Transverse colon (tissue), 4 donors: ENCODE results near the gene SIT1. TPM values are rescaled to one million over a fixed set of nuclear protein-coding genes. Genes with fewer than 3 reads are reported as not detected.

ENCODE experiments used
- DNase-seq: peaks from one replicate; pipeline ENCODE4 v3.0.0-alpha.2; 2019
- H3K27ac ChIP-seq, 4 donors: fragments of 200-600 bp; sonication (generic); 2 replicates each; pipeline ENCODE4 v1.5.1; 2016 to 2018; ENCODE audit warnings: inconsistent platforms in 4 of 4
- H3K27me3 ChIP-seq: fragments of 200-600 bp; sonication (generic); 2 replicates; pipeline ENCODE4 v1.5.1; 2017; ENCODE audit warnings: inconsistent platforms
- H3K36me3 ChIP-seq, 4 donors: fragments of 200-600 bp; sonication (generic); 2 replicates each; pipeline ENCODE4 v1.5.1; 2017 to 2019; ENCODE audit warnings: inconsistent platforms in 4 of 4
- H3K4me1 ChIP-seq, 4 donors: fragments of 200-600 bp; sonication (generic); 2 replicates each; pipeline ENCODE4 v1.5.1; 2017 to 2020; ENCODE audit warnings: inconsistent platforms in 4 of 4
- H3K4me3 ChIP-seq, 4 donors: fragments of 200-600 bp; sonication (generic); 1 replicate in 1 of 4; 2 replicates in 3 of 4; pipeline versions ENCODE4 v1.5.1 to v1.6.1; 2017 to 2019; ENCODE audit warnings: inconsistent platforms in 4 of 4
- H3K9me3 ChIP-seq, 2 donors: fragments of 200-600 bp; sonication (generic); 2 replicates each; pipeline ENCODE4 v1.5.1; 2017 to 2019; ENCODE audit warnings: inconsistent platforms in 2 of 2
- EP300 ChIP-seq: sonication (generic); formaldehyde crosslinking; IDR thresholded peaks from one replicate; pipeline ENCODE4 v1.6.1; 2017; ENCODE audit warnings: antibody characterized with exemption, low read depth
- POLR2A ChIP-seq: fragments of 450-650 bp; IDR thresholded peaks from one replicate; pipeline ENCODE4 v1.6.1; 2016; ENCODE audit warnings: antibody characterized with exemption, mild to moderate bottlenecking, moderate library complexity
- POLR2AphosphoS5 ChIP-seq, 3 donors: sonication (generic); formaldehyde crosslinking; IDR thresholded peaks; one replicate each; pipeline ENCODE4 v1.6.1; 2016; ENCODE audit warnings: antibody characterized with exemption in 3 of 3
- WGBS, 2 donors: methylation state at CpG; one replicate each; pipeline ENCODE4 v1.1.5; 2018; ENCODE audit warnings: low coverage in 1 of 2; 5-methylcytosine and 5-hydroxymethylcytosine counted together
- in situ Hi-C, 4 donors: fragments of 200-750 bp; cut with MboI; loops; one replicate each; pipeline versions ENCODE4 v1.15.0 to v1.15.1; 2017; ENCODE audit warnings: low sequenced_read_pairs in 3 of 4, low pct_ligation_motif_present in 1 of 4, low pct_unique_long_range_greater_than_20kb in 1 of 4
- intact Hi-C: fragments of 100-400 bp; cut with DNase I; formaldehyde crosslinking; loops from one replicate; pipeline ENCODE4 v1.15.1; 2023; ENCODE audit warnings: low total_unique reads
- small RNA-seq, 4 donors: library from RNA; depleted of rRNA; stranded (forward); fragments of <200 nt; gene quantifications; one replicate each; pipeline ENCODE3, GENCODE V24; 2016
- total RNA-seq, 4 donors: library from RNA; depleted of rRNA; stranded (reverse); fragments of >200 nt; gene quantifications; one replicate each; pipeline ENCODE4 v1.1.0, GENCODE V29; 2016
- TF ChIP-seq, protein P1 (sequence below), 5 experiments: fragments of 200-600 bp in 3 of 5; fragments of 450-650 bp in 2 of 5; sonication (generic) in 3 of 5; IDR thresholded peaks; 1 replicate in 2 of 5; 2 replicates in 3 of 5; pipeline ENCODE4 v1.5.1; 2016 to 2017; ENCODE audit warnings: antibody characterized with exemption in 5 of 5, inconsistent platforms in 3 of 5, mild to moderate bottlenecking in 2 of 5, moderate library complexity in 1 of 5

Gene SIT1
- total RNA-seq, 4 donors from 2014 or later: 1.2 to 6.7 (median 3.8) TPM; not detected in 1

DNA sequence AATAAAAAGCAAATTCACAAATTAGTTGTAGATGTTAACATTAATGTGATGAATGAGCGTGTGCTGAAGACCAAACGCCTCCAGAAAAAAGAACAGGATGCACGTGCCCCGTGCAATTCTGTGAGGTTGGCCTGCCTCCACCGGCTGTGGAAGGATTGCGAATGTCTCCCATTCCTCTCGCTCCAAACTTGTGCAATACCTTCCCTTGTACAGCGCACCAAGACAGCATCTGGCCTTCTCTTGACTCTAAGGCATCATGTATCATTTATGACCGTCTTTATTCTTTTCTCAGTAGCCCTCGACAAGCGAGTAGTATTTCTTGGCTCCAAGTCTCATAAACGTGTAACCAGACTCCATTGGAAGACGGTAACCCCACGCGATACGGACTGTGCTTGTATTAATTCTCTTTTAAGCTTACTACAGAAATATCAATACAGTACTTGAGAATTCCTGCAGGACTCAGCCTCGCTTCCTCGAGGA lies 47.2 kb downstream of the SIT1 start:
- TF ChIP-seq, protein P1, sequence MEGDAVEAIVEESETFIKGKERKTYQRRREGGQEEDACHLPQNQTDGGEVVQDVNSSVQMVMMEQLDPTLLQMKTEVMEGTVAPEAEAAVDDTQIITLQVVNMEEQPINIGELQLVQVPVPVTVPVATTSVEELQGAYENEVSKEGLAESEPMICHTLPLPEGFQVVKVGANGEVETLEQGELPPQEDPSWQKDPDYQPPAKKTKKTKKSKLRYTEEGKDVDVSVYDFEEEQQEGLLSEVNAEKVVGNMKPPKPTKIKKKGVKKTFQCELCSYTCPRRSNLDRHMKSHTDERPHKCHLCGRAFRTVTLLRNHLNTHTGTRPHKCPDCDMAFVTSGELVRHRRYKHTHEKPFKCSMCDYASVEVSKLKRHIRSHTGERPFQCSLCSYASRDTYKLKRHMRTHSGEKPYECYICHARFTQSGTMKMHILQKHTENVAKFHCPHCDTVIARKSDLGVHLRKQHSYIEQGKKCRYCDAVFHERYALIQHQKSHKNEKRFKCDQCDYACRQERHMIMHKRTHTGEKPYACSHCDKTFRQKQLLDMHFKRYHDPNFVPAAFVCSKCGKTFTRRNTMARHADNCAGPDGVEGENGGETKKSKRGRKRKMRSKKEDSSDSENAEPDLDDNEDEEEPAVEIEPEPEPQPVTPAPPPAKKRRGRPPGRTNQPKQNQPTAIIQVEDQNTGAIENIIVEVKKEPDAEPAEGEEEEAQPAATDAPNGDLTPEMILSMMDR (IDR thresholded peaks at IDR 0.05): no peak
- peak in 1 of 3 donors; percentile 20 for TF ChIP-seq POLR2AphosphoS5 (IDR thresholded peaks at IDR 0.05)
- Histone ChIP-seq H3K4me1 (peaks cover 11 to 28% (median 25%) of the 10 kb centered on the region in 4 donors), H3K9me3 (no peaks in the 10 kb centered on the region), H3K27ac (peak overlapping the region; percentile 95 to 99 (median 98)), H3K36me3 (peaks cover 0 to 8% (median 3%) of the 10 kb centered on the region in 4 donors), H3K27me3 (no peaks in the 10 kb centered on the region), H3K4me3 (peak overlapping the region in 3 of 4 donors; percentile 25 to 91 (median 44))
- in situ Hi-C loops: no loop called here
- DNase-seq: peak; percentile 65
- WGBS, 2 donors: 6 to 16% methylated on average over 12 to 18 of the region's 18 CpGs
- intact Hi-C loops: no loop called here

GRCh38 chr9:35599763-35600604 lies 50.7 kb downstream of the SIT1 start:
- no peak for TF ChIP-seq POLR2A
- no peak for TF ChIP-seq EP300
- no peak for TF ChIP-seq POLR2AphosphoS5 (IDR thresholded peaks at IDR 0.05)
- TF ChIP-seq, protein P1 (IDR thresholded peaks at IDR 0.05): no peak
- Histone ChIP-seq H3K4me1 (peaks cover 0 to 13% (median 12%) of the 10 kb centered on the region in 4 donors), H3K27ac (no peak overlapping the region), H3K9me3 (no peaks in the 10 kb centered on the region), H3K36me3 (no peaks in the 10 kb centered on the region), H3K4me3 (no peak overlapping the region), H3K27me3 (no peaks in the 10 kb centered on the region)
- in situ Hi-C loops (no loop called here), intact Hi-C loops (no loop called here)
- 40 to 87% methylated on average over 1 to 14 of the region's 14 CpGs for WGBS, 2 donors
- DNase-seq: no peak

Small RNA genes within 50 kb of the gene (small RNA-seq; reads per million reads assigned to genes)
- gene MIR4667 (0 reads per million in 4 donors), gene RMRP (0 reads per million in 4 donors), gene RN7SL22P (0 reads per million in 4 donors)

Other genes with a start within 250 kb of the SIT1 start
- 10 to 100 TPM in 2 of 4 donors, 1 to 10 TPM in 2; 7.0 to 16.8 (median 12.1) TPM for gene RUSC2, start 160.8 kb downstream of the SIT1 start, total RNA-seq
- 10 to 100 TPM; 11.9 to 69.2 (median 45.8) TPM for gene TESK1, start 45.7 kb downstream of the SIT1 start, total RNA-seq
- 10 to 100 TPM in 2 of 4 donors, 1 to 10 TPM in 2; 3.0 to 21.9 (median 10.9) TPM for gene CD72, start 32.5 kb downstream of the SIT1 start, total RNA-seq
- 1,000 to 10,000 TPM; 1,115 to 7,222 (median 2,718) TPM for gene RMRP, start 7.1 kb upstream of the SIT1 start, total RNA-seq
- 10 to 100 TPM; 32.0 to 50.1 (median 37.2) TPM for gene CCDC107, start 7.4 kb upstream of the SIT1 start, total RNA-seq
- gene ARHGEF39, start 14.3 kb upstream of the SIT1 start, total RNA-seq: 1 to 10 TPM; 1.6 to 7.4 (median 5.8) TPM
- gene CA9, start 23.0 kb upstream of the SIT1 start, total RNA-seq: not detected
- gene TPM2, start 39.0 kb upstream of the SIT1 start, total RNA-seq: 1,000 to 10,000 TPM in 1 of 4 donors, 100 to 1,000 TPM in 3; 493 to 2,531 (median 633) TPM
- 100 to 1,000 TPM; 158 to 328 (median 177) TPM for gene TLN1, start 81.3 kb upstream of the SIT1 start, total RNA-seq
- gene CREB3, start 81.7 kb upstream of the SIT1 start, total RNA-seq: 10 to 100 TPM; 22.4 to 69.7 (median 45.5) TPM
- 100 to 1,000 TPM; 217 to 709 (median 255) TPM for gene GBA2, start 98.3 kb upstream of the SIT1 start, total RNA-seq
- 10 to 100 TPM; 30.3 to 47.5 (median 43.7) TPM for gene RGP1, start 98.4 kb upstream of the SIT1 start, total RNA-seq
- gene MSMP, start 103.3 kb upstream of the SIT1 start, total RNA-seq: not detected
- gene NPR2, start 140.7 kb upstream of the SIT1 start, total RNA-seq: 1 to 10 TPM; 1.1 to 6.8 (median 4.9) TPM
- gene SPAG8, start 161.3 kb upstream of the SIT1 start, total RNA-seq: 1 to 10 TPM in 2 of 4 donors, under 1 TPM in 1, not detected in 1; 0.41 to 3.0 (median 1.9) TPM
- gene HINT2, start 164.1 kb upstream of the SIT1 start, total RNA-seq: 10 to 100 TPM; 16.8 to 58.0 (median 38.9) TPM
- gene FAM221B, start 177.8 kb upstream of the SIT1 start, total RNA-seq: under 1 TPM in 1 of 4 donors, not detected in 3; 0.14 TPM
- 10 to 100 TPM in 2 of 4 donors, 1 to 10 TPM in 2; 7.8 to 21.3 (median 9.6) TPM for gene TMEM8B, start 178.3 kb upstream of the SIT1 start, total RNA-seq
- gene OR13J1, start 219.5 kb upstream of the SIT1 start, total RNA-seq: under 1 TPM in 1 of 4 donors, not detected in 3; 0.64 TPM